Astrocyte (in vitro differentiated cells and primary cell): ENCODE measurements around the gene UQCR10.

Experiments used
- CTCF ChIP-seq: IDR thresholded peaks from 2 replicates; pipeline ENCODE4 v1.5.1; 2011; ENCODE audit warnings: low read depth, mild to moderate bottlenecking, inconsistent platforms, low read length, moderate library complexity; ENCODE audit not compliant: insufficient read depth
- EZH2 ChIP-seq: IDR thresholded peaks from 2 replicates; pipeline ENCODE4 v1.6.1; 2012; ENCODE audit warnings: mild to moderate bottlenecking, low read length, inconsistent platforms; ENCODE audit not compliant: insufficient read depth

- TF ChIP-seq CTCF (no peak), EZH2 (no peak)
Measured at GRCh38 chr22:29756341-29756740, 10.8 kb upstream of the UQCR10 start.
